GM18858 (cell line): Measurements from ENCODE around the gene SLC7A9.
"Not testable (repeated sequence)": the region's sequence is repeated elsewhere in the genome, so short reads cannot be mapped to it uniquely, and the experiment has no call there.

Source experiments
- ATAC-seq: cut with Tn5 transposase; IDR thresholded peaks from one replicate; pipeline ENCODE4 v1.9.1; 2021; ENCODE audit not compliant: unreplicated experiment

The SLC7A9 gene

GRCh38 chr19:32802840-32803239, 66.7 kb downstream of the SLC7A9 start:
- ATAC-seq: no peak

- ATAC-seq: no peak
Observed at GRCh38 chr19:32800754-32801153, 68.8 kb downstream of the SLC7A9 start.

- no peak for ATAC-seq
Observed at GRCh38 chr19:32800191-32800590, 69.4 kb downstream of the SLC7A9 start.

GRCh38 chr19:32798201-32798600, 71.4 kb downstream of the SLC7A9 start:
- no peak for ATAC-seq

- ATAC-seq: no peak
Observed at GRCh38 chr19:32789429-32789828, 80.1 kb downstream of the SLC7A9 start.

- ATAC-seq: not testable (repeated sequence)
Observed at GRCh38 chr19:32787895-32788294, 81.7 kb downstream of the SLC7A9 start.

- not testable (repeated sequence) for ATAC-seq
Observed at GRCh38 chr19:32787161-32787813, 82.3 kb downstream of the SLC7A9 start.

- not testable (repeated sequence) for ATAC-seq
Observed at GRCh38 chr19:32782089-32782488, 87.5 kb downstream of the SLC7A9 start.

- ATAC-seq: no peak
Observed at GRCh38 chr19:32781280-32781679, 88.3 kb downstream of the SLC7A9 start.
